C4-2B (cell line): ENCODE measurements around the gene KCNJ12.

Experiments
- H3K27ac ChIP-seq: fragments of 450-650 bp; 2 replicates; pipeline ENCODE4 v1.5.1; 2017
- ZFX ChIP-seq: fragments of 450-650 bp; IDR thresholded peaks from 2 replicates; pipeline ENCODE4 v1.6.1; 2017
- TF ChIP-seq, protein P1 (sequence below): fragments of 450-650 bp; conservative IDR thresholded peaks from 2 replicates; pipeline ENCODE4 v1.5.1; 2017; ENCODE audit warnings: mild to moderate bottlenecking

Gene KCNJ12

GRCh38 chr17:21358682-21359482, 17.3 kb upstream of the KCNJ12 start:
- no peak for TF ChIP-seq ZFX
- TF ChIP-seq, protein P1, sequence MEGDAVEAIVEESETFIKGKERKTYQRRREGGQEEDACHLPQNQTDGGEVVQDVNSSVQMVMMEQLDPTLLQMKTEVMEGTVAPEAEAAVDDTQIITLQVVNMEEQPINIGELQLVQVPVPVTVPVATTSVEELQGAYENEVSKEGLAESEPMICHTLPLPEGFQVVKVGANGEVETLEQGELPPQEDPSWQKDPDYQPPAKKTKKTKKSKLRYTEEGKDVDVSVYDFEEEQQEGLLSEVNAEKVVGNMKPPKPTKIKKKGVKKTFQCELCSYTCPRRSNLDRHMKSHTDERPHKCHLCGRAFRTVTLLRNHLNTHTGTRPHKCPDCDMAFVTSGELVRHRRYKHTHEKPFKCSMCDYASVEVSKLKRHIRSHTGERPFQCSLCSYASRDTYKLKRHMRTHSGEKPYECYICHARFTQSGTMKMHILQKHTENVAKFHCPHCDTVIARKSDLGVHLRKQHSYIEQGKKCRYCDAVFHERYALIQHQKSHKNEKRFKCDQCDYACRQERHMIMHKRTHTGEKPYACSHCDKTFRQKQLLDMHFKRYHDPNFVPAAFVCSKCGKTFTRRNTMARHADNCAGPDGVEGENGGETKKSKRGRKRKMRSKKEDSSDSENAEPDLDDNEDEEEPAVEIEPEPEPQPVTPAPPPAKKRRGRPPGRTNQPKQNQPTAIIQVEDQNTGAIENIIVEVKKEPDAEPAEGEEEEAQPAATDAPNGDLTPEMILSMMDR, result no peak
- no peak overlapping the region for H3K27ac ChIP-seq

GRCh38 chr17:21359483-21359840, 16.7 kb upstream of the KCNJ12 start:
- H3K27ac ChIP-seq, result no peak overlapping the region
- no peak for TF ChIP-seq ZFX
- TF ChIP-seq, protein P1, result no peak

GRCh38 chr17:21360048-21360447, 16.1 kb upstream of the KCNJ12 start:
- no peak overlapping the region for H3K27ac ChIP-seq
- no peak for TF ChIP-seq ZFX
- TF ChIP-seq, protein P1, result no peak

DNA sequence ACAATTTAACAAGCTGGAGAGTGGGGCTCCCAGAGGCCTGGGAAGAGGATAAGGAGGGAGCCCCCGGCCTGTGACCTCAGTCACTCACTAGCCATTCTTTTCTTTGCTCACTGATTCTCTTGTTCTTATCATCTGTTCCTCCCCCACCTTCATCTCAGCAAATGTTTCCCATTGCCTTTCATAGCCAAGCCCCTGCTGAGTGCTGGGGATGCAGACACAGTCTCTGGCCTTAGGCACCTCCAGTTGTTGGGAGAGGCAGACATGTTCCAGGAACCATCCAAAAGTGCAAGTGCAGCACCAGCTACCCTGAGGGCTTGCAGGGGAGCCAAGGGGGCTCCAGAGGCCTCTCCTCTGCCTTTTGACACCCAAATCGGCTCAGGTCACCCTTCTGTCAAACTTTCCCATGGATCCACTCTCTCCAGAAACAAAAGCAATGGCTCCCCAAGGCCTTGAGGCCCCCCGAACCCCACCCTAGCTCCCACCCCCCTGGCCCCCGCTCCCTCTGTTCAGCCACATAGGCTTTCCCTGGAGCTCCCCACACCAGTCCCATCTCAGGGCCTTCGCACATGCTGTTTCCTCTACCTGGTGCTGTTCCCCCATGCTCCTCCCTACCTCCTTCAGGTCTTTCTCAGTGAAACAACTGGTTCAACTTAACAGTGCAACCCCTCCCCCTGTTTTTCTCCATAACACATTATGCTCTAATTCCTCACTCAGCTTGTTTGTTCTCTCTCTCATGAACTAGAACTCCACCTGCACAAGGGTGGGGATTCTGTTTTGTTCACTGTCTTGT, 14.9 kb upstream of the KCNJ12 start:
- H3K27ac ChIP-seq, result no peak overlapping the region
- TF ChIP-seq, protein P1, result no peak

GRCh38 chr17:21362331-21362931, 13.7 kb upstream of the KCNJ12 start:
- no peak overlapping the region for H3K27ac ChIP-seq
- no peak for TF ChIP-seq ZFX
- TF ChIP-seq, protein P1, result no peak

DNA sequence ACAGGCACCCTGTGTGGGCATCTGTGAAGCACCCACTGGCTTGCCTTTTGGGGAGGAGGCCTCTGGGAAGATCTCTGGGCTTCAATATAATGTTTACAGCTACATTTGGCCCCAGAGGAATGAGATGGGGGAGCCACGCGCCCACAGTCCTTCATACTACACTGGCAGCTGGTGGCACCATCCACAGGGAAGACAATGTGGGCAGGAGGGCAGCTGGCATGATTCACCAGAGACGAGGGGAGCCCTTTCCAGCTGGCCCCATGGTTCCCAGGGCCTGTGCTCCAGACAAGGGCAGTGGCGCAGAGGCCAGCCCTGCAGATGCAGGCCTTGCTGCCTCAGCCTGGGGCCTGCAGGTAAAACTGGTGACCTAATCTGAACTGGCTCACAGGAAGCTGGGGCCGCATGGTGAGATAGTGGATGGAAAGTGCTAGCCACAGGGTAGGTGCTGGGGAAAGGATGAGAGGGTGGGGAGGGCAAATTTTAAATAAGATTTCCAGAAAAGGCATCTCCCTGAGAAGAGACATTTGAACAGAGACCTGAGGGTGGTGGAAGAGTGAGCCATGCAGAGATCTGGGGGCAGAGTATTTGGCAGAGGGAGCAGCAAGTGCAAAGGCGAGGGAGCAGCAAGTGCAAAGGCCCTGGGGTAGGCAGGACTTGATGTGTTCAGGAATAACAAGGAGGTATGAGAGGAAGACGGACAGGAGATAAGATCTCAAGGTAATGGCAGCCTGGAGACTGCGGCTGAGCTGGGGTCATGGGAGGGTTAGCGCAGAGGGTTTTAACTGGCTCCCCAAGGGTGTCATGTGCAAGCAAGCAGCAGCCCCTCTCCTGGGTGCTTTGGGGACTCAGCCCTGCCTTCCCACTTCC, 12.1 kb upstream of the KCNJ12 start:
- TF ChIP-seq, protein P1, result no peak
- TF ChIP-seq ZFX, result no peak
- no peak overlapping the region for H3K27ac ChIP-seq
